Measurements from ENCODE around the gene NINJ1.

Gene NINJ1

GRCh38 chr9:93169444-93169843 is 35.4 kb upstream of the NINJ1 start:
- no peaks in the 10 kb centered on the region for H4K20me1 ChIP-seq (ENCODE audit: insufficient read depth, low read length)
- no peak overlapping the region for H3K4me2 ChIP-seq (ENCODE audit: low read length)
- no peak overlapping the region for H3K27ac ChIP-seq (ENCODE audit: low read depth, low read length, poor library complexity, severe bottlenecking)
- H3K9me3 ChIP-seq (ENCODE audit: low read length): no peaks in the 10 kb centered on the region
- H2AFZ ChIP-seq (ENCODE audit: low read length): no peak overlapping the region
- H3K9me2 ChIP-seq (ENCODE audit: low read depth, low read length): no peaks in the 10 kb centered on the region
- no peaks in the 10 kb centered on the region for H3K79me2 ChIP-seq (ENCODE audit: insufficient read depth, low read length)
- H3K36me3 ChIP-seq (ENCODE audit: insufficient read depth, low read length): no peaks in the 10 kb centered on the region
- H3K9ac ChIP-seq (ENCODE audit: low read length): no peak overlapping the region
- H3K27me3 ChIP-seq (ENCODE audit: insufficient read depth, low read length): no peaks in the 10 kb centered on the region
- TF ChIP-seq CTCF (IDR thresholded peaks at IDR 0.05; ENCODE audit: low read length): no peak
- TF ChIP-seq EZH2 (IDR thresholded peaks at IDR 0.05; ENCODE audit: borderline replicate concordance, low read length): no peak
- H3K4me1 ChIP-seq (ENCODE audit: insufficient read depth, low read length, severe bottlenecking): peaks cover 16% of the 10 kb centered on the region
- no peaks in the 10 kb centered on the region for H3F3A ChIP-seq (ENCODE audit: insufficient read depth, low read length)
- no peak overlapping the region for H3K4me3 ChIP-seq (ENCODE audit: low read depth, low read length, poor library complexity, severe bottlenecking)

- Histone ChIP-seq H2AFZ (ENCODE audit: low read length) (no peak overlapping the region), H3K79me2 (ENCODE audit: insufficient read depth, low read length) (no peaks in the 10 kb centered on the region), H3K27me3 (ENCODE audit: insufficient read depth, low read length) (no peaks in the 10 kb centered on the region), H3K9me3 (ENCODE audit: low read length) (no peaks in the 10 kb centered on the region), H3K9me2 (ENCODE audit: low read depth, low read length) (no peaks in the 10 kb centered on the region), H4K20me1 (ENCODE audit: insufficient read depth, low read length) (no peaks in the 10 kb centered on the region), H3K4me2 (ENCODE audit: low read length) (no peak overlapping the region), H3K4me1 (ENCODE audit: insufficient read depth, low read length, severe bottlenecking) (peaks cover 12% of the 10 kb centered on the region), H3K9ac (ENCODE audit: low read length) (no peak overlapping the region), H3K4me3 (ENCODE audit: low read depth, low read length, poor library complexity, severe bottlenecking) (no peak overlapping the region), H3K36me3 (ENCODE audit: insufficient read depth, low read length) (no peaks in the 10 kb centered on the region), H3F3A (ENCODE audit: insufficient read depth, low read length) (no peaks in the 10 kb centered on the region), H3K27ac (ENCODE audit: low read depth, low read length, poor library complexity, severe bottlenecking) (no peak overlapping the region)
- TF ChIP-seq EZH2 (IDR thresholded peaks at IDR 0.05; ENCODE audit: borderline replicate concordance, low read length) (no peak), CTCF (IDR thresholded peaks at IDR 0.05; ENCODE audit: low read length) (no peak)
Observed at GRCh38 chr9:93168581-93168980, 34.5 kb upstream of the NINJ1 start.

- no peak for TF ChIP-seq CTCF (IDR thresholded peaks at IDR 0.05; ENCODE audit: low read length)
- no peak for TF ChIP-seq EZH2 (IDR thresholded peaks at IDR 0.05; ENCODE audit: borderline replicate concordance, low read length)
- Histone ChIP-seq H3F3A (ENCODE audit: insufficient read depth, low read length) (no peaks in the 10 kb centered on the region), H3K4me3 (ENCODE audit: low read depth, low read length, poor library complexity, severe bottlenecking) (no peak overlapping the region), H3K9me2 (ENCODE audit: low read depth, low read length) (no peaks in the 10 kb centered on the region), H4K20me1 (ENCODE audit: insufficient read depth, low read length) (no peaks in the 10 kb centered on the region), H3K9ac (ENCODE audit: low read length) (no peak overlapping the region), H3K4me2 (ENCODE audit: low read length) (no peak overlapping the region), H3K4me1 (ENCODE audit: insufficient read depth, low read length, severe bottlenecking) (peaks cover 6% of the 10 kb centered on the region), H3K9me3 (ENCODE audit: low read length) (no peaks in the 10 kb centered on the region), H3K27me3 (ENCODE audit: insufficient read depth, low read length) (no peaks in the 10 kb centered on the region), H3K79me2 (ENCODE audit: insufficient read depth, low read length) (no peaks in the 10 kb centered on the region), H3K27ac (ENCODE audit: low read depth, low read length, poor library complexity, severe bottlenecking) (no peak overlapping the region), H3K36me3 (ENCODE audit: insufficient read depth, low read length) (no peaks in the 10 kb centered on the region), H2AFZ (ENCODE audit: low read length) (no peak overlapping the region)
Observed at GRCh38 chr9:93167838-93168237, 33.8 kb upstream of the NINJ1 start.

Measured in OCI-LY1 (cell line).